Smooth muscle cell (in vitro differentiated cells): ENCODE measurements around the gene IFT122. TPM values are rescaled to one million over a fixed set of nuclear protein-coding genes. Genes with fewer than 3 reads are reported as not detected.

ENCODE experiments used
- DNase-seq: peaks from one replicate; lab custom pipeline; 2025; ENCODE audit not compliant: unreplicated experiment; lab: John Stamatoyannopoulos, UW
- H2AFZ ChIP-seq: fragments of 200-600 bp; sonication (generic); 2 replicates; pipeline ENCODE4 v1.6.0; 2016; ENCODE audit warnings: antibody characterized with exemption, low read depth, mild to moderate bottlenecking
- H3F3A ChIP-seq: fragments of 200-600 bp; sonication (generic); 2 replicates; pipeline ENCODE4 v1.6.0; 2017; ENCODE audit warnings: antibody characterized with exemption, low read depth
- H3K27ac ChIP-seq: fragments of 200-600 bp; sonication (generic); 2 replicates; pipeline ENCODE4 v1.5.1; 2016; ENCODE audit warnings: low read depth, mild to moderate bottlenecking
- H3K27me3 ChIP-seq: fragments of 200-600 bp; sonication (generic); 2 replicates; pipeline ENCODE4 v1.6.1; 2016; ENCODE audit warnings: low read depth, mild to moderate bottlenecking
- H3K36me3 ChIP-seq: fragments of 200-600 bp; sonication (generic); 2 replicates; pipeline ENCODE4 v1.5.1; 2016; ENCODE audit warnings: low read depth
- H3K4me1 ChIP-seq: fragments of 200-600 bp; sonication (generic); 2 replicates; pipeline ENCODE4 v1.5.1; 2016; ENCODE audit warnings: low read depth
- H3K4me2 ChIP-seq: fragments of 200-600 bp; sonication (generic); 2 replicates; pipeline ENCODE4 v1.6.0; 2016; ENCODE audit warnings: mild to moderate bottlenecking
- H3K4me3 ChIP-seq: fragments of 200-600 bp; sonication (generic); 2 replicates; pipeline ENCODE4 v1.5.1; 2016; ENCODE audit warnings: mild to moderate bottlenecking
- H3K79me2 ChIP-seq: fragments of 200-600 bp; sonication (generic); 2 replicates; pipeline ENCODE4 v1.6.0; 2016; ENCODE audit warnings: low read depth, mild to moderate bottlenecking
- H3K9ac ChIP-seq: fragments of 200-600 bp; sonication (generic); 2 replicates; pipeline ENCODE4 v1.6.0; 2016; ENCODE audit warnings: low read depth
- H3K9me3 ChIP-seq: fragments of 200-600 bp; sonication (generic); replicated peaks from 2 replicates; pipeline ENCODE4 v1.5.1; 2016; ENCODE audit warnings: low read depth
- H4K20me1 ChIP-seq: fragments of 200-600 bp; sonication (generic); 2 replicates; pipeline ENCODE4 v1.6.0; 2016; ENCODE audit warnings: low read depth
- CTCF ChIP-seq: fragments of 200-600 bp; sonication (generic); IDR thresholded peaks from 2 replicates; pipeline ENCODE4 v1.5.1; 2017; ENCODE audit warnings: borderline replicate concordance, mild to moderate bottlenecking, antibody characterized with exemption; ENCODE audit not compliant: insufficient read depth, poor library complexity, severe bottlenecking
- WGBS: methylation state at CpG from one replicate; pipeline ENCODE4 v1.1.7; 2016; ENCODE audit warnings: low lambda C conversion rate; 5-methylcytosine and 5-hydroxymethylcytosine counted together
- polyA plus RNA-seq: library from polyadenylated mRNA; unstranded; fragments of >200 nt; fragmentation: Nextera tagmentation; extraction: Ambion mirVana; gene quantifications from 2 replicates; pipeline ENCODE4 v1.2.1, GENCODE V29; 2016
- total RNA-seq: library from RNA; depleted of rRNA; stranded (reverse); fragments of >200 nt; gene quantifications from 2 replicates; pipeline ENCODE4 v1.2.3, GENCODE V29; 2014

IFT122 gene
- total and polyA plus RNA-seq, 2 experiments from 2014 or later: 13.4 to 17.4 TPM

- WGBS: 80% methylated on average over 19 of the region's 19 CpGs
- no peaks in the 10 kb centered on the region for H3K4me1 ChIP-seq
- H3K4me3 ChIP-seq: no peak overlapping the region
- no peak for TF ChIP-seq CTCF
- no peaks in the 10 kb centered on the region for H3K79me2 ChIP-seq
- no peak overlapping the region for H2AFZ ChIP-seq
- H3K36me3 ChIP-seq: no peaks in the 10 kb centered on the region
- no peaks in the 10 kb centered on the region for H3K9me3 ChIP-seq
- H3K4me2 ChIP-seq: no peak overlapping the region
- no peaks in the 10 kb centered on the region for H3K27me3 ChIP-seq
- H3K9ac ChIP-seq: no peak overlapping the region
- H4K20me1 ChIP-seq: no peaks in the 10 kb centered on the region
- no peak for DNase-seq
- no peak overlapping the region for H3K27ac ChIP-seq
- H3F3A ChIP-seq: no peaks in the 10 kb centered on the region
These were observed 108.3 kb downstream of the IFT122 start for GRCh38 chr3:129548104-129548965.

GRCh38 chr3:129549006-129549800, 109.2 kb downstream of the IFT122 start:
- no peak for DNase-seq
- Histone ChIP-seq H3K79me2 (no peaks in the 10 kb centered on the region), H3K4me2 (no peak overlapping the region)

GRCh38 chr3:129549805-129550204, 109.8 kb downstream of the IFT122 start:
- H3K27me3 ChIP-seq: no peaks in the 10 kb centered on the region
- H2AFZ ChIP-seq: no peak overlapping the region
- no peaks in the 10 kb centered on the region for H4K20me1 ChIP-seq
- no peaks in the 10 kb centered on the region for H3K4me1 ChIP-seq
- H3K9ac ChIP-seq: no peak overlapping the region
- H3K79me2 ChIP-seq: no peaks in the 10 kb centered on the region
- H3K27ac ChIP-seq: no peak overlapping the region
- WGBS: 98% methylated on average over 3 of the region's 3 CpGs
- peaks cover 8% of the 10 kb centered on the region for H3F3A ChIP-seq
- H3K4me3 ChIP-seq: no peak overlapping the region
- H3K36me3 ChIP-seq: no peaks in the 10 kb centered on the region
- TF ChIP-seq CTCF: no peak
- H3K4me2 ChIP-seq: no peak overlapping the region
- no peak for DNase-seq
- no peaks in the 10 kb centered on the region for H3K9me3 ChIP-seq

More at GRCh38 chr3:129549006-129549800, 109.2 kb downstream of the IFT122 start:
- Histone ChIP-seq H2AFZ (no peak overlapping the region), H3K27ac (no peak overlapping the region), H3K27me3 (no peaks in the 10 kb centered on the region), H3K4me3 (no peak overlapping the region), H3K4me1 (no peaks in the 10 kb centered on the region), H3K9me3 (no peaks in the 10 kb centered on the region), H3K36me3 (no peaks in the 10 kb centered on the region), H3K9ac (no peak overlapping the region), H4K20me1 (no peaks in the 10 kb centered on the region), H3F3A (peaks cover 3% of the 10 kb centered on the region)
- 88% methylated on average over 18 of the region's 18 CpGs for WGBS
- TF ChIP-seq CTCF: no peak
